ENCODE measurements around the gene SLC17A2.

SLC17A2 gene

GRCh38 chr6:25868436-25869183 is 61.9 kb downstream of the SLC17A2 start:
- Histone ChIP-seq H3K79me1 (replicated peaks; ENCODE audit: low read length, poor library complexity, severe bottlenecking) (no peaks in the 10 kb centered on the region), H3K18ac (ENCODE audit: low read depth in 1 of 2, low read length in 2 of 2) (no peak overlapping the region), H2BK12ac (ENCODE audit: low read length in 2 of 2) (no peak overlapping the region), H2AFZ (ENCODE audit: low read depth, low read length) (no peak overlapping the region), H4K91ac (ENCODE audit: low read length) (no peak overlapping the region), H3K9me3 (ENCODE audit: control insufficient read depth, low read length) (no peaks in the 10 kb centered on the region), H2BK5ac (ENCODE audit: low read depth, low read length, poor library complexity, severe bottlenecking) (no peak overlapping the region), H4K8ac (ENCODE audit: low read length) (no peak overlapping the region), H3K23ac (ENCODE audit: low read length in 2 of 2) (no peak overlapping the region), H3K4me1 (ENCODE audit: control insufficient read depth, insufficient read depth, low read depth, low read length) (peaks cover 2% of the 10 kb centered on the region), H3K9ac (ENCODE audit: low read length) (no peak overlapping the region), H3K27ac (ENCODE audit: low read length, poor library complexity, severe bottlenecking) (no peak overlapping the region), H3K14ac (ENCODE audit: low read length in 2 of 2) (no peak overlapping the region), H3K4me3 (ENCODE audit: insufficient read depth in 1 of 2, low read depth in 1 of 2, low read length in 2 of 2) (no peak overlapping the region), H3K4me2 (ENCODE audit: low read length, poor library complexity, severe bottlenecking) (no peak overlapping the region), H2AK5ac (ENCODE audit: low read length, severe bottlenecking) (no peak overlapping the region), H3K36me3 (ENCODE audit: control insufficient read depth in 1 of 2, insufficient read depth in 2 of 2, low read depth in 1 of 2, low read length in 2 of 2) (no peaks in the 10 kb centered on the region), H3K4ac (ENCODE audit: low read depth in 1 of 2, low read length in 2 of 2) (no peak overlapping the region), H2BK120ac (ENCODE audit: low read depth, low read length) (no peak overlapping the region), H3K27me3 (ENCODE audit: control insufficient read depth in 1 of 2, insufficient read depth in 1 of 2, low read length in 2 of 2) (peaks cover 0 to 25% of the 10 kb centered on the region in 2 experiments), H2BK15ac (ENCODE audit: low read depth, poor library complexity, severe bottlenecking) (no peak overlapping the region)
- 63% methylated on average over 2 of the region's 3 CpGs for WGBS
- no peak for DNase-seq

- Histone ChIP-seq H3K27me3 (ENCODE audit: control insufficient read depth in 1 of 2, insufficient read depth in 1 of 2, low read length in 2 of 2) (peaks cover 0 to 25% of the 10 kb centered on the region in 2 experiments), H4K91ac (ENCODE audit: low read length) (no peak overlapping the region), H4K8ac (ENCODE audit: low read length) (no peak overlapping the region), H2AFZ (ENCODE audit: low read depth, low read length) (no peak overlapping the region), H3K4me2 (ENCODE audit: low read length, poor library complexity, severe bottlenecking) (no peak overlapping the region), H3K18ac (ENCODE audit: low read depth in 1 of 2, low read length in 2 of 2) (no peak overlapping the region), H3K79me1 (replicated peaks; ENCODE audit: low read length, poor library complexity, severe bottlenecking) (no peaks in the 10 kb centered on the region), H3K14ac (ENCODE audit: low read length in 2 of 2) (no peak overlapping the region), H2BK15ac (ENCODE audit: low read depth, poor library complexity, severe bottlenecking) (no peak overlapping the region), H2BK12ac (ENCODE audit: low read length in 2 of 2) (no peak overlapping the region), H3K27ac (ENCODE audit: low read length, poor library complexity, severe bottlenecking) (no peak overlapping the region), H3K4me3 (ENCODE audit: insufficient read depth in 1 of 2, low read depth in 1 of 2, low read length in 2 of 2) (no peak overlapping the region), H3K4ac (ENCODE audit: low read depth in 1 of 2, low read length in 2 of 2) (no peak overlapping the region), H3K23ac (ENCODE audit: low read length in 2 of 2) (no peak overlapping the region), H2BK5ac (ENCODE audit: low read depth, low read length, poor library complexity, severe bottlenecking) (no peak overlapping the region), H3K9ac (ENCODE audit: low read length) (no peak overlapping the region), H3K36me3 (ENCODE audit: control insufficient read depth in 1 of 2, insufficient read depth in 2 of 2, low read depth in 1 of 2, low read length in 2 of 2) (no peaks in the 10 kb centered on the region), H2BK120ac (ENCODE audit: low read depth, low read length) (no peak overlapping the region), H3K9me3 (ENCODE audit: control insufficient read depth, low read length) (no peaks in the 10 kb centered on the region), H3K4me1 (ENCODE audit: control insufficient read depth, insufficient read depth, low read depth, low read length) (no peaks in the 10 kb centered on the region), H2AK5ac (ENCODE audit: low read length, severe bottlenecking) (no peak overlapping the region)
- no peak for DNase-seq
- 73% methylated on average over 3 of the region's 3 CpGs for WGBS
These were observed 64.5 kb downstream of the SLC17A2 start for GRCh38 chr6:25866011-25866410.

DNA sequence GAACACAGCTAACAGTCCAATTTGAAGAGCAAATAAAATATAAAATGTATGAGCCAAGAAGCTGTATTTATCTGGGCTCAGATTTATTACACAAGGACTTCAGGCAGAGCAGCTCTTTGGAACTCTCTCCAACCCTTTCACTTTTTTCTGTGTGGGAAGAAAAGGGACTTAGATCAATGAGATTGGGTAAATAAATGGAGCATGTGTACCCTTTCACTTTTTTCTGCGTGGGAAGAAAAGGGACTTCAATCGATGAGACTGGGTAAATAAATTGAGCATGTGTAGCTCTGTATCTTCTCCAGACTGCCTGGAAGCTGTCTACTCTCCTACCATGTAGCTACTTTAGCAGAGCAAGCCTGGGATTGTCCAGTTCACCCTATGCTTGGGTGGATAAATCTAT is 67.1 kb downstream of the SLC17A2 start:
- Histone ChIP-seq H3K9ac (ENCODE audit: low read length) (no peak overlapping the region), H3K9me3 (ENCODE audit: control insufficient read depth, low read length) (no peaks in the 10 kb centered on the region), H2BK120ac (ENCODE audit: low read depth, low read length) (no peak overlapping the region), H3K18ac (ENCODE audit: low read depth in 1 of 2, low read length in 2 of 2) (no peak overlapping the region), H3K79me1 (replicated peaks; ENCODE audit: low read length, poor library complexity, severe bottlenecking) (no peaks in the 10 kb centered on the region), H3K4me1 (ENCODE audit: control insufficient read depth, insufficient read depth, low read depth, low read length) (no peaks in the 10 kb centered on the region), H2BK5ac (ENCODE audit: low read depth, low read length, poor library complexity, severe bottlenecking) (no peak overlapping the region), H3K4ac (ENCODE audit: low read depth in 1 of 2, low read length in 2 of 2) (no peak overlapping the region), H2AK5ac (ENCODE audit: low read length, severe bottlenecking) (no peak overlapping the region), H4K8ac (ENCODE audit: low read length) (no peak overlapping the region), H3K4me2 (ENCODE audit: low read length, poor library complexity, severe bottlenecking) (no peak overlapping the region), H3K4me3 (ENCODE audit: insufficient read depth in 1 of 2, low read depth in 1 of 2, low read length in 2 of 2) (no peak overlapping the region), H2BK15ac (ENCODE audit: low read depth, poor library complexity, severe bottlenecking) (no peak overlapping the region), H3K27ac (ENCODE audit: low read length, poor library complexity, severe bottlenecking) (no peak overlapping the region), H2AFZ (ENCODE audit: low read depth, low read length) (no peak overlapping the region), H3K36me3 (ENCODE audit: control insufficient read depth in 1 of 2, insufficient read depth in 2 of 2, low read depth in 1 of 2, low read length in 2 of 2) (no peaks in the 10 kb centered on the region), H2BK12ac (ENCODE audit: low read length in 2 of 2) (no peak overlapping the region), H3K27me3 (ENCODE audit: control insufficient read depth in 1 of 2, insufficient read depth in 1 of 2, low read length in 2 of 2) (peaks cover 0 to 40% of the 10 kb centered on the region in 2 experiments), H3K23ac (ENCODE audit: low read length in 2 of 2) (no peak overlapping the region), H4K91ac (ENCODE audit: low read length) (no peak overlapping the region), H3K14ac (ENCODE audit: low read length in 2 of 2) (no peak overlapping the region)
- 68% methylated on average over 2 of the region's 2 CpGs for WGBS
- DNase-seq, result no peak

Measured in mesenchymal stem cell (in vitro differentiated cells and primary cell).